GM19023 (cell line): ENCODE data around the gene SORCS2.

Source experiments
- ATAC-seq: cut with Tn5 transposase; IDR thresholded peaks from one replicate; pipeline ENCODE4 v1.9.1; 2021; ENCODE audit warnings: mild to moderate bottlenecking, moderate library complexity; ENCODE audit not compliant: unreplicated experiment

SORCS2 gene

GRCh38 chr4:7775396-7775795 is 583.1 kb downstream of the SORCS2 start:
- no peak for ATAC-seq

GRCh38 chr4:7777017-7777710 is 584.8 kb downstream of the SORCS2 start:
- no peak for ATAC-seq

GRCh38 chr4:7777871-7778509 is 585.7 kb downstream of the SORCS2 start:
- no peak for ATAC-seq

GRCh38 chr4:7778510-7779431 is 586.4 kb downstream of the SORCS2 start:
- no peak for ATAC-seq

GRCh38 chr4:7779432-7779768 is 587.1 kb downstream of the SORCS2 start:
- ATAC-seq = no peak

GRCh38 chr4:7780751-7781348 is 588.5 kb downstream of the SORCS2 start:
- ATAC-seq = no peak

GRCh38 chr4:7781366-7781765 is 589.0 kb downstream of the SORCS2 start:
- no peak for ATAC-seq

- ATAC-seq = no peak
Observed at GRCh38 chr4:7781993-7782392, 589.7 kb downstream of the SORCS2 start.

- no peak for ATAC-seq
Observed at GRCh38 chr4:7782783-7783182, 590.4 kb downstream of the SORCS2 start.

- no peak for ATAC-seq
Observed at GRCh38 chr4:7783541-7783940, 591.2 kb downstream of the SORCS2 start.

GRCh38 chr4:7784131-7784870 is 592.0 kb downstream of the SORCS2 start:
- ATAC-seq = no peak

GRCh38 chr4:7785017-7785416 is 592.7 kb downstream of the SORCS2 start:
- no peak for ATAC-seq

- ATAC-seq = no peak
Observed at GRCh38 chr4:7786040-7786439, 593.7 kb downstream of the SORCS2 start.

- no peak for ATAC-seq
Observed at GRCh38 chr4:7786517-7786916, 594.2 kb downstream of the SORCS2 start.

GRCh38 chr4:7787067-7787466 is 594.7 kb downstream of the SORCS2 start:
- ATAC-seq = no peak

- ATAC-seq = no peak
Observed at GRCh38 chr4:7787681-7788141, 595.4 kb downstream of the SORCS2 start.

GRCh38 chr4:7788193-7788592 is 595.9 kb downstream of the SORCS2 start:
- ATAC-seq = no peak

GRCh38 chr4:7788694-7789425 is 596.5 kb downstream of the SORCS2 start:
- ATAC-seq = no peak

- no peak for ATAC-seq
Observed at GRCh38 chr4:7790023-7790422, 597.7 kb downstream of the SORCS2 start.

GRCh38 chr4:7790999-7791398 is 598.7 kb downstream of the SORCS2 start:
- no peak for ATAC-seq
